GM23248 (cell line): Measurements from ENCODE around the gene PDGFB.

Experiments used
- EZH2 ChIP-seq: fragments of 200-600 bp; sonication (generic); IDR thresholded peaks from 2 replicates; pipeline ENCODE4 v1.6.1; 2018; ENCODE audit warnings: antibody characterized with exemption, mild to moderate bottlenecking; ENCODE audit not compliant: insufficient read depth, poor library complexity, severe bottlenecking
- EZH2phosphoT487 ChIP-seq: fragments of 200-600 bp; sonication (generic); IDR thresholded peaks from 2 replicates; pipeline ENCODE4 v1.6.1; 2018; ENCODE audit warnings: antibody characterized with exemption, moderate library complexity, mild to moderate bottlenecking, low read depth; ENCODE audit not compliant: insufficient read depth

- TF ChIP-seq EZH2phosphoT487 (no peak), EZH2 (no peak)
Measured at GRCh38 chr22:39219071-39220039, 25.4 kb downstream of the PDGFB start.
